Naive thymus-derived CD8-positive, alpha-beta T cell (primary cell): Measurements from ENCODE around the gene SIGLEC12. TPM values are rescaled to one million over a fixed set of nuclear protein-coding genes. Genes with fewer than 3 reads are reported as not detected.

Experiments
- ATAC-seq, 2 donors: fragments of 150-1000 bp; cut with Tn5 transposase in 1 of 2; sonication (Bioruptor Pico), chemical (Tn5 transposase) in 1 of 2; 1 replicate in 1 of 2; 2 replicates in 1 of 2; pipeline ENCODE4 v1.10.0; 2021; ENCODE audit warnings: mild to moderate bottlenecking in 2 of 2, moderate library complexity in 2 of 2
- POLR2A ChIA-PET: fragments of 350-600 bp; sonication (Branson Sonifier 250); formaldehyde crosslinking; loops from one replicate; lab custom pipeline; 2021; ENCODE audit warnings: antibody characterized with exemption; lab: Charles Lee
- DNase-seq, 10 donors: peaks; one replicate each; pipeline versions ENCODE4 v3.0.0 to v3.0.0-alpha.2; 2020 to 2022
- H3K27ac Mint-ChIP-seq, 10 donors: one replicate each; pipeline ENCODE4 v1.8.0; 2020 to 2022; ENCODE audit warnings: mild to moderate bottlenecking in 10 of 10, mixed read lengths in 10 of 10, moderate library complexity in 4 of 10, inconsistent platforms in 1 of 10
- H3K27me3 Mint-ChIP-seq, 5 donors: one replicate each; pipeline ENCODE4 v1.8.0; 2021 to 2022; ENCODE audit warnings: mixed read lengths in 5 of 5
- H3K36me3 Mint-ChIP-seq, 3 donors: one replicate each; pipeline ENCODE4 v1.8.0; 2020 to 2022; ENCODE audit warnings: mixed read lengths in 3 of 3, mild to moderate bottlenecking in 2 of 3, inconsistent platforms in 1 of 3
- H3K4me1 Mint-ChIP-seq, 4 donors: one replicate each; pipeline ENCODE4 v1.8.0; 2021 to 2022; ENCODE audit warnings: mixed read lengths in 4 of 4
- H3K4me3 Mint-ChIP-seq, 10 donors: one replicate each; pipeline ENCODE4 v1.8.0; 2020 to 2022; ENCODE audit warnings: mild to moderate bottlenecking in 10 of 10, mixed read lengths in 10 of 10, moderate library complexity in 6 of 10, inconsistent platforms in 1 of 10
- H3K9me3 Mint-ChIP-seq, 9 donors: one replicate each; pipeline ENCODE4 v1.8.0; 2020 to 2022; ENCODE audit warnings: mixed read lengths in 9 of 9, mild to moderate bottlenecking in 3 of 9, inconsistent platforms in 1 of 9, moderate library complexity in 1 of 9
- polyA plus RNA-seq, 3 donors: library from polyadenylated mRNA; unstranded; fragments of 300-500 nt; fragmentation: Illumina TruSeq; gene quantifications; one replicate each; pipeline ENCODE4 v1.2.3, GENCODE V29; 2021
- total RNA-seq, 8 experiments: library from RNA in 2 of 8; stranded (reverse) in 2 of 8; gene quantifications; one replicate each; pipeline ENCODE4 v1.2.3 and lab custom pipeline; 2021 to 2026

The SIGLEC12 gene
- total and polyA plus RNA-seq, 5 experiments from 2014 or later, result 0.31 TPM; not detected in 4

DNA sequence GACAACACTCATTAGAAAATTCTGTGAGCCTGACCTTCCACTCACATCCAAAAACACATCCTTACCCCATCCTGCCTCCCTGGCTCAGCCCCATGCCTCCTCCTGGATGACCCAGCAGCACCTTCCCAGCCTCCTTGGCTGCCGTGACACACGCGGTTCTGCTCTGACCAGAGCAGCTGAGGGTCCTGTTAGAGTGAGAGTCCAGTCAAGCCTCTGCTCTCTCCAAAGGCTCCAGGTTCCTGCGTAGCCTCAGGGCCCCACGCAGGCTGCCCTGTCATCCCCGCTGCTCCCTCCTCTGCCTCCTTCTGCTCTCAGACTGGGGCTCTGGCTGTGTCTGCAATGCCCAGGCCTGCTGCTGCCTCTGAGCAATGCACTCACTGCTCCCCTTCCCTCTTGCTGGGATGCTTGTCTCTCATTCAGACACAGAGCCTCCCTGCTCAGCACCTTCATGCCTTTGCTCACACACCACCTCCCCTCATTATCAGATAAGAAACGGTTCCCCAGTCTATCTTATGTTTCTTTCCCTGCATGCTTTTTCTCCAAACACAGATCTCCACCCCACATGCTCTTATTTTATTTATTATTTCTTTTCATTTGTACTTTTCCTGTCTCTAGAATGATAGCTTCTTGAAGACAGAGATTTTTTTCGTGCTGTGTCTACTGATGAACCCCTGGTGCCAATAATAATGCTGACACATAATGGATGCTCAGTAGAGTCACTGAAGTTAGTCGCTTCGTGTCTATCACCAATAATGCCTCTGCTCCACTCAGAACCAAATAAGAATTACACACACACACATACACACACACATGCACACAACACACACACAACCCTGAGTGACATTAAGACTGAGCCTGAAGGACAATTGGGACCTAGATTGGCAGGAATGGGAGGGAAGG, 40.1 kb upstream of the SIGLEC12 start:
- H3K4me3 Mint-ChIP-seq, result no peak overlapping the region
- ATAC-seq (no peak), DNase-seq (no peak)
- peaks cover 0 to 3% (median under 1%) of the 10 kb centered on the region in 3 donors for H3K36me3 Mint-ChIP-seq
- POLR2A ChIA-PET, result no interaction called here
- peaks cover 0 to 14% (median 3%) of the 10 kb centered on the region in 9 donors for H3K9me3 Mint-ChIP-seq
- H3K27me3 Mint-ChIP-seq, result peaks cover 37 to 75% (median 66%) of the 10 kb centered on the region in 5 donors
- H3K27ac Mint-ChIP-seq, result no peak overlapping the region
- peaks cover 0 to 10% (median 1%) of the 10 kb centered on the region in 4 donors for H3K4me1 Mint-ChIP-seq

DNA sequence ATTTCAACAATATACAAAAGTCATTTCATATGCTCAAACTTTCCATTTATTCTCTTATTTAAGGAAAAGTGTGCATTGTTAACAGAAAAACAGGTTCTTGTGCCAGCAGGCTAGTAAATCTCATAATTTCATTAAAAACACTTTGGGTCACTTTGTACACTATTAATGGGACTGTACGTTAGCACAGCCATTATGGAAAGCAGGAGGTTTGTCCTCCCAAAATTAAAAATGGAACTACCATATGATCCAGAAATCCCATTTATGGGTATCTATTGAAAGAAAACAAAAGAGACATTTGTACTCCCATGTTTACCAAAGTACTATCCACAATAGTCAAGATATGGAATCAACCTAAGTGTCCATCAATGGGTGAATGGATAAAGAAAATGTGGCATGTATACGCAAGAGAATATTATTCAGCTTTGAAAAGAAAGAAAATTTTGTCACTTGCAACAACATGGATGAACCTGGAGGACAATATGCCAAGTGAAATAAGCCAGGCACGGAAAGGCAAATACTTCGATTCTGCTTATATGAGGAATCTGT, 38.3 kb upstream of the SIGLEC12 start:
- Mint-ChIP-seq H3K9me3 (peaks cover 6 to 29% (median 11%) of the 10 kb centered on the region in 9 donors), H3K27me3 (peaks cover 34 to 84% (median 52%) of the 10 kb centered on the region in 5 donors), H3K27ac (no peak overlapping the region), H3K4me3 (no peak overlapping the region), H3K36me3 (peaks cover 3 to 12% (median 7%) of the 10 kb centered on the region in 3 donors), H3K4me1 (no peaks in the 10 kb centered on the region)
- no peak for ATAC-seq
- no peak for DNase-seq
- POLR2A ChIA-PET, result no interaction called here

- no peak overlapping the region for H3K4me3 Mint-ChIP-seq
- DNase-seq (no peak), ATAC-seq (no peak)
- H3K27me3 Mint-ChIP-seq, result peaks cover 31 to 85% (median 53%) of the 10 kb centered on the region in 5 donors
- peaks cover 3 to 12% (median 7%) of the 10 kb centered on the region in 3 donors for H3K36me3 Mint-ChIP-seq
- peaks cover 6 to 34% (median 11%) of the 10 kb centered on the region in 9 donors for H3K9me3 Mint-ChIP-seq
- POLR2A ChIA-PET, result no interaction called here
- H3K4me1 Mint-ChIP-seq, result peaks cover 0 to 11% (median 0%) of the 10 kb centered on the region in 4 donors
- no peak overlapping the region for H3K27ac Mint-ChIP-seq
Measured at GRCh38 chr19:51535535-51535934, 33.9 kb upstream of the SIGLEC12 start.

- Mint-ChIP-seq H3K4me1 (peaks cover 0 to 11% (median 0%) of the 10 kb centered on the region in 4 donors), H3K4me3 (no peak within 1 kb of the TSS), H3K27me3 (peaks cover 21 to 84% (median 49%) of the 10 kb centered on the region in 5 donors), H3K9me3 (peaks cover 1 to 20% (median 11%) of the 10 kb centered on the region in 9 donors), H3K36me3 (peaks cover 0 to 11% (median 7%) of the 10 kb centered on the region in 3 donors), H3K27ac (peak within 1 kb of the TSS in 1 of 10 donors; percentile 83)
- DNase-seq, result peak in 1 of 10 donors; percentile 25
- ATAC-seq, result peak; percentile 30 to 52
- POLR2A ChIA-PET, result no interaction called here
Measured at GRCh38 chr19:51531349-51532315, 30.0 kb upstream of the SIGLEC12 start, which contains the start of gene SIGLEC6. Gene SIGLEC6, minus strand, starts transcription at chr19:51531670. Its CDS starts 22 bp downstream, at chr19:51531648.

DNA sequence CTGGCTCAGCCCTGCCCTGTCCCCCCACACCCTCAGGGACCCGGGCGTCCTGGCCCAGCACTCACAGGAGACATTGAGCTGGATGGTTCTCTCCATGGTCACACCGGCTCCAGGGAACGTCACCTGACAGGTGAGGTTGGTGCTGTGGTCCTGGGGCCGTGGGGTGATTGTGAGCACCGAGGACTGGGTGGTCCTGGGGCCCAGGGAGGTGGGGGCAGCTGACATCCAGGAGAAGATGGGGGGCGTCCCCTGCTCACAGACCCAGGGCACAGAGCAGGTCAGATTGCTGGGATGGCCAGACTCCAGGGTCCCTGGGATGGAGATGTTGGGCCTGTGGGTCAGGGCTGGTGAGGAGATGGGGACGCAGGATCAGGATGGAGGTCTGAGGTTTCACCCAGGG, 29.0 kb upstream of the SIGLEC12 start:
- H3K27me3 Mint-ChIP-seq, result peaks cover 19 to 74% (median 43%) of the 10 kb centered on the region in 5 donors

GRCh38 chr19:51529301-51529700, 27.7 kb upstream of the SIGLEC12 start:
- H3K9me3 Mint-ChIP-seq, result peaks cover 0 to 2% (median 0%) of the 10 kb centered on the region in 9 donors
- POLR2A ChIA-PET, result no interaction called here
- peaks cover 13 to 69% (median 36%) of the 10 kb centered on the region in 5 donors for H3K27me3 Mint-ChIP-seq
- ATAC-seq, result no peak
- H3K36me3 Mint-ChIP-seq, result no peaks in the 10 kb centered on the region
- H3K27ac Mint-ChIP-seq, result no peak overlapping the region
- no peak for DNase-seq
- H3K4me3 Mint-ChIP-seq, result no peak overlapping the region
- H3K4me1 Mint-ChIP-seq, result peaks cover 0 to 11% (median 0%) of the 10 kb centered on the region in 4 donors

More for the DNA sequence above, 29.0 kb upstream of the SIGLEC12 start:
- Mint-ChIP-seq H3K4me1 (peaks cover 0 to 11% (median 0%) of the 10 kb centered on the region in 4 donors), H3K27ac (no peak overlapping the region), H3K4me3 (no peak overlapping the region), H3K9me3 (peaks cover 0 to 11% (median 3%) of the 10 kb centered on the region in 9 donors), H3K36me3 (peaks cover 0 to 3% (median 1%) of the 10 kb centered on the region in 3 donors)
- POLR2A ChIA-PET, result no interaction called here
- ATAC-seq (no peak), DNase-seq (no peak)

- Mint-ChIP-seq H3K27me3 (peaks cover 9 to 66% (median 37%) of the 10 kb centered on the region in 5 donors), H3K36me3 (no peaks in the 10 kb centered on the region)
- DNase-seq, result no peak
Measured at GRCh38 chr19:51525651-51526050, 24.1 kb upstream of the SIGLEC12 start.

DNA sequence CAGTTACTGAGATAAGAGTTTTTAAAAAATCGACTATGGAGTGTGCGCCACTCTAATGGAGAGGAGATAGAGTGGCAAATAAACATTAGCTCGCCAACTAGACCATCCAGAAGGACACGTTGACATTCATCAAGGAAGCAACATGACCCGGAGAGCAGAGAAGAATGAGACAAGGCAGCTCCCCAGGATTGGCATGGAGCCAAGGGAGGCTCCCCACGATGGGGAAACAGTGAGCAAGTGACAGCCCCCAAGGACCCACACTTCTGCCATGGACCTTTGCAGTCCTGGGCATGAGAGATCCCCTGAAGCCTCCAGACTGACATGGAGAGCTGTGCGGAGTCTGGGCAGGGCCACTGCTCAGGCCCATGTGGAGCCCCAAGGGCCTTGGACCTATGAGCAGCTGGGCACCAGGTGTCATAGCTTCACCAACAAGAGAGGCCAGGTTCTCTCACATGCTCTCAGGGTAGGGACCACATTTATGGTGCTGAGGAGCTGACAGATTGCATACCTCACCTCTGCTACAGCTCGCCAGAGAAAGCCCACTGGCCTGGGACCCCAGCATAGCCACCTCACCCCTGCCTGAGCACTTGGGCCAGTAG, 23.2 kb upstream of the SIGLEC12 start:
- H3K27me3 Mint-ChIP-seq, result peaks cover 9 to 57% (median 34%) of the 10 kb centered on the region in 5 donors
- POLR2A ChIA-PET, result no interaction called here
- H3K36me3 Mint-ChIP-seq, result no peaks in the 10 kb centered on the region
- peaks cover 0 to 4% (median 0%) of the 10 kb centered on the region in 4 donors for H3K4me1 Mint-ChIP-seq
- no peak overlapping the region for H3K4me3 Mint-ChIP-seq
- peak overlapping the region in 1 of 10 donors; percentile 6 for H3K27ac Mint-ChIP-seq
- ATAC-seq (no peak), DNase-seq (no peak)
- H3K9me3 Mint-ChIP-seq, result no peaks in the 10 kb centered on the region

More at GRCh38 chr19:51525651-51526050, 24.1 kb upstream of the SIGLEC12 start:
- H3K4me3 Mint-ChIP-seq, result no peak overlapping the region
- POLR2A ChIA-PET, result no interaction called here
- H3K9me3 Mint-ChIP-seq, result no peaks in the 10 kb centered on the region
- peaks cover 0 to 4% (median 0%) of the 10 kb centered on the region in 4 donors for H3K4me1 Mint-ChIP-seq
- no peak for ATAC-seq
- H3K27ac Mint-ChIP-seq, result no peak overlapping the region

GRCh38 chr19:51521781-51522180, 20.2 kb upstream of the SIGLEC12 start:
- Mint-ChIP-seq H3K27me3 (peaks cover 14 to 64% (median 30%) of the 10 kb centered on the region in 5 donors), H3K27ac (no peak overlapping the region), H3K4me3 (no peak overlapping the region), H3K36me3 (peaks cover 0 to 5% (median 3%) of the 10 kb centered on the region in 3 donors), H3K9me3 (peaks cover 0 to 4% (median 0%) of the 10 kb centered on the region in 9 donors), H3K4me1 (peaks cover 0 to 4% (median 0%) of the 10 kb centered on the region in 4 donors)
- POLR2A ChIA-PET, result no interaction called here
- DNase-seq (no peak), ATAC-seq (no peak)

DNA sequence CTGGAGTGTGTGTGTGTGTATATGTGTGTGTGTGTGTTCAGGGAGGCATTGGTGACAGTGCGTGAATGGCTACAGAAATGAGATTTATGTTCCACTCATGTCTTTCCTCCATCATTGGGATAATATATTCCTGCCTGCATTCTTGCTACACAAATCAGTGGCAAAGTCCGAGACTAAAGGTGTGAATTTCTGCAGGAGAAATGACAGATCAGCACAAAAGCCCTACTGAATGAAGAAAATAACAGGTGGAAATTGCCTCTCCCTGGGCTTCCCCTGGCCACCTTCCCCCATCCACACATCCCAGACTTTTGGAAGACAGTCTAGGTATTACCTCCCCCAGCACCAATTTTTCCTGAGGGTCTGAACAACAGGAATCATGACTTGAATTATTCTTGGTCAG, 19.8 kb upstream of the SIGLEC12 start:
- POLR2A ChIA-PET, result no interaction called here
- Mint-ChIP-seq H3K9me3 (peaks cover 0 to 4% (median 0%) of the 10 kb centered on the region in 9 donors), H3K4me3 (no peak overlapping the region), H3K27me3 (peaks cover 15 to 67% (median 27%) of the 10 kb centered on the region in 5 donors), H3K27ac (no peak overlapping the region), H3K36me3 (peaks cover 0 to 5% (median 3%) of the 10 kb centered on the region in 3 donors), H3K4me1 (peaks cover 0 to 4% (median 0%) of the 10 kb centered on the region in 4 donors)
- ATAC-seq (no peak), DNase-seq (no peak)

GRCh38 chr19:51520728-51521127, 19.1 kb upstream of the SIGLEC12 start:
- H3K4me3 Mint-ChIP-seq, result no peak overlapping the region
- H3K9me3 Mint-ChIP-seq, result peaks cover 0 to 4% (median 0%) of the 10 kb centered on the region in 9 donors
- no peak for DNase-seq
- H3K27ac Mint-ChIP-seq, result no peak overlapping the region
- peaks cover 0 to 5% (median 3%) of the 10 kb centered on the region in 3 donors for H3K36me3 Mint-ChIP-seq
- POLR2A ChIA-PET, result no interaction called here
- peaks cover 0 to 4% (median 0%) of the 10 kb centered on the region in 4 donors for H3K4me1 Mint-ChIP-seq
- ATAC-seq, result no peak
- peaks cover 17 to 67% (median 26%) of the 10 kb centered on the region in 5 donors for H3K27me3 Mint-ChIP-seq
